GM12872 (cell line): ENCODE measurements around the gene EPN3.

Source experiments
- TF ChIP-seq, protein P1 (sequence below): IDR thresholded peaks from 3 replicates; pipeline ENCODE4 v1.5.1; 2011; ENCODE audit warnings: low read depth, mild to moderate bottlenecking, low read length, moderate library complexity; ENCODE audit not compliant: insufficient read depth

Gene EPN3

DNA sequence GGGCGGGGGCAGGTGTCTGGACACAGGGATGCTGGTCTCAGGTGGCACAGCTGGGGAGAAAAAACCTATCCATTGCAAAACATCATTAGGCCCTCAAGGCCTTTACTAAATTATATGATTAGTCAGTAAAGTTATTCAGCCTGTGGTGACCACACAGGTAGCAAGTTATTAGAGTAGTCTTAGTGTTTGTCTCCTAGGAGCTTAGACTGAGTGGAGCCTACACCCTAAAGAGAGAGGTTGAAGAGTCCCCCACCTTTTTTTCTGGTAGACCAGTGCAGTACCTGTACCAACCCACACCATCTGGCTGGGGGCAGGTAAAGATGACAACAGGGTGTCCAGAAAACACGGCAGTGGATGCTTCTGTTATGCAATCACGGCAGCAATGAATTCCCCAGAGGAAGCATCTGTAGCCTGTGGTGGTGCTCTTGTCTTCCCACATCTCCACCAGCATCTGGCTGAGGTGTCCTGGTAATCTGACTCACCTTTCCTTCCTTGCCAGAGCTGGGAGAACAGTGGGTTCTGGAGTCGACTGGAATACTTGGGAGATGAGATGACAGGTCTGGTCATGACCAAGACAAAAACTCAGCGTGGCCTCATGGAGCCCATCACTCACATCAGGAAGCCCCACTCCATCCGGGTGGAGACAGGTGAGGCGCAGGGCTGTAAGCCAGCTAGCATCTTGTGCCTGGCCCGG lies 13.2 kb upstream of the EPN3 start:
- TF ChIP-seq, protein P1, sequence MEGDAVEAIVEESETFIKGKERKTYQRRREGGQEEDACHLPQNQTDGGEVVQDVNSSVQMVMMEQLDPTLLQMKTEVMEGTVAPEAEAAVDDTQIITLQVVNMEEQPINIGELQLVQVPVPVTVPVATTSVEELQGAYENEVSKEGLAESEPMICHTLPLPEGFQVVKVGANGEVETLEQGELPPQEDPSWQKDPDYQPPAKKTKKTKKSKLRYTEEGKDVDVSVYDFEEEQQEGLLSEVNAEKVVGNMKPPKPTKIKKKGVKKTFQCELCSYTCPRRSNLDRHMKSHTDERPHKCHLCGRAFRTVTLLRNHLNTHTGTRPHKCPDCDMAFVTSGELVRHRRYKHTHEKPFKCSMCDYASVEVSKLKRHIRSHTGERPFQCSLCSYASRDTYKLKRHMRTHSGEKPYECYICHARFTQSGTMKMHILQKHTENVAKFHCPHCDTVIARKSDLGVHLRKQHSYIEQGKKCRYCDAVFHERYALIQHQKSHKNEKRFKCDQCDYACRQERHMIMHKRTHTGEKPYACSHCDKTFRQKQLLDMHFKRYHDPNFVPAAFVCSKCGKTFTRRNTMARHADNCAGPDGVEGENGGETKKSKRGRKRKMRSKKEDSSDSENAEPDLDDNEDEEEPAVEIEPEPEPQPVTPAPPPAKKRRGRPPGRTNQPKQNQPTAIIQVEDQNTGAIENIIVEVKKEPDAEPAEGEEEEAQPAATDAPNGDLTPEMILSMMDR, result no peak

DNA sequence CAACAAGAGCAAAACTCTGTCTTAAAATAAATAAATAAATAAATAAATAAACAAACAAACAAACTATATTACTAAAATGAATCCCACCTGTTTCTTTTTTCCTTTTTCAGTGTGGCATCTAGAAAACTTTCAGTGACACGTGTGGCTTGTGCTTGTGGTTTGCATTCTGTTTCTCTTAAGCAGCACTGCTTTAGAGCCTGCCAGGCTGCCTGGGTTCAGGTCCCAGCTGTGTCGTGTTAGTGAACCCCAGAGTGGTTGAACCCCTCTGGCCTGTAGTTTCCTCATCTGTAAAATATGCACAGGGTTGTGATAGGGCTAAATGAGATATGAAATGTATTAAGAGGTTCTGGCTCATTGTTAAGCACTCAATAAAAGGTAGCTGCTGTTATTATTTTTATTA lies 12.1 kb upstream of the EPN3 start:
- TF ChIP-seq, protein P1, result no peak

DNA sequence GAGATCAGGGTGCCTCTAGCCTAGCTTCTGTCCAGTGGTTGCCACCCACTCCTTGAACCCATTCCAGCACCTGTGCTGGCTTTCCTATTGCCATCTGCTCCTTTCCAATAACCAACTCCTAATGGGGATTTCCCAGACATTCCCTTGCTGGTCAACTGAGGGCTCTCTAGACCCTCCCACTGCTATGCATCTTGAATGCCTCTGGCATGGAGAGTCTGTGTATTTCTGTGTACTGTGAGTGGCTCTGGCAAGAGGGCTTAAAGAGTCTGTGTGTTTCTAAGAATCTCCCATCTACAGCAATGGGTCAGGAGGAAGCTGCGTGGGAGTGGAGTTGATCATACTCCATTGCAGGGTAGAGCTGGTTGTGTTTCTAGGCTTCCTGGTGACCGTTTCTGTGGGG lies 11.0 kb upstream of the EPN3 start:
- TF ChIP-seq, protein P1, result no peak

DNA sequence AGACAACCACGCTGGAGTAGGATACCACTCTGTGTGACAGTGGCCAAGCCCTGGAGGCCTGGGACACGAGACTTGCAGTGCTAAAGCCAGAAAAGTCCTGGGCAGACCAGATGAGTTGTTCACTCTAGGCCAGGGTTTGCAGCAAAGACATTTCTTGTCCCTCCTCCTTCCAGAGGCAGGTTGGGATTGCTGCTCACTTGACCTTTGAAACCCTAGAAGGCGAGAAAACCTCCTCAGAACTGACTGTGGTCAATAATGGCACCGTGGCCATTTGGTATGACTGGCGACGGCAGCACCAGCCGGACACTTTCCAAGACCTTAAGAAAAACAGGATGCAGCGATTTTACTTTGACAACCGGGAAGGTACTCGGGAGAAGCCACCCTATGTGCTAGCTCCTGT lies 9.8 kb upstream of the EPN3 start:
- TF ChIP-seq, protein P1, result no peak

DNA sequence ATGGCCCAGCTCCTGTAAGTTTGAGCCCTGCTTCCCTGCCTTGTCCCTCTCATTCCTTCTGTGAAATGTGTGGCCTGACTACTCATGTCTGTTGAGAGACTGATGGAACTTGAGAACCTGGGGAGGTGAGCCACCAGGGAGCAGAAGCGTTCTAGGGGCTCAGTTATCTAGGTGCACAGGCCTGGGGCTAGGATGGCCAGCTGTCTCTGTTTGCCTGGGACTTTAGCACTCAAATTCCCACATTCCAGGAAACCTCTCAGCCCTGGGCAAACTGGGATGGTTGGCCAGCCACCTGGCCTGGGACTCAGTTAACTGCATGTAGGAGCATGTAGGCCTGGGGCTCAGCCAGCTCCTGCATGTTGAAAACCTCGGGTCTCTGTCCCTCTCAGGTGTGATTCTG lies 9.3 kb upstream of the EPN3 start:
- TF ChIP-seq, protein P1, result no peak

DNA sequence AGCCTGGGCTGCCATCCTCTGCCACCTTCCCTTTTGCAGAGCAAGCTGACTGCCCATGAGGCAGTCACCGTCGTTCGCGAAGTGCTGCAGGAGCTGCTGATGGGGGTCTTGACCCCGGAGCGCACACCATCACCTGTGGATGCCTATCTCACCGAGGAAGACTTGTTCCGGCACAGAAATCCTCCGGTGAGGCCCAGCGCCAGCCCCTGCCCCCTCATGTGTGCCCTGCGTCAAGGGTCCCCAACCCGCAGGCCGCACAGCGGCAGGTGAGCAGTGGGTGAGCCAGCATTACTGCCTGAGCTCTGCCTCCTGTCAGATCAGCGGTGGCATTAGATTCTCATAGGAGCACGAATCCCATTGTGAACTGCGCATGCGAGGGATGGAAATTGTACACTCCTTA lies 7.7 kb upstream of the EPN3 start:
- TF ChIP-seq, protein P1, result no peak

DNA sequence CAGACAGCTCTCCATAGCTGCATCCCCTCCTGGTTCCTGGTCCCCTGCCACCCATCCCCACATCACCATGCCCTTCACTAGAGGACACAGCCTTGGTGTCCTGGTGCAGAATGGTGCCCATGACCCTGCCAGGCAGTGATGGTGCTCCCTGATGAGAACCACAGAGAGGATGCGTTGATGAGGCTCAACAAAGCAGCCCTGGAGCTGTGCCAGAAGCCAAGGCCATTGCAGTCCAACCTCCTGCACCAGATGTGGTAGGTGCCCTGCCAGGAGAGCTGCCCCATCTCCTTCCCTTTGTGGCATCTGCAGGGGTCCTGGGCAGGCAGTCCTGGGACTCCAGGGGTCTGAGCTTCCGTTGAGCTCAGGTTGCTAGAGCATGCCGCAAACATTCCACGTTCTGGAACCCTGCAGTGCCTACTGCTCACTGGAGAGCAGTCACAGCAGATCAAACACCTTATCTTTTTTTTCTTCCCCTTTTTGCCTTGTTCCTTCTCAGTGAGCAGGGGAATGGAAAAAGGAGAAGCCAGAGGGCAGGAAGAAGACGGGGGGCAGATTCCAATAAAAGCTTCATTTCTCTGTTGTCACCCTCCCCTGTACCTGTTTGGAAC lies 5.3 kb upstream of the EPN3 start:
- TF ChIP-seq, protein P1, result no peak
